SK-N-MC (cell line): Measurements from ENCODE around the gene RTBDN.

ENCODE experiments used
- EZH2 ChIP-seq: fragments of 200-600 bp; sonication (generic); IDR thresholded peaks from one replicate; pipeline ENCODE4 v1.6.1; 2017; ENCODE audit warnings: antibody characterized with exemption
- FOXP2 ChIP-seq: optimal IDR thresholded peaks from 2 replicates; pipeline ENCODE3; 2011; ENCODE audit warnings: mild to moderate bottlenecking, moderate library complexity; ENCODE audit not compliant: insufficient read depth; ENCODE audit errors: extremely low read length, control extremely low read depth
- POLR2AphosphoS5 ChIP-seq: IDR thresholded peaks from 2 replicates; pipeline ENCODE4 v1.6.1; 2012; ENCODE audit warnings: mild to moderate bottlenecking, low read depth, low read length, borderline replicate concordance

GRCh38 chr19:12784394-12784870 is 49.9 kb downstream of the RTBDN start:
- no peak for TF ChIP-seq POLR2AphosphoS5
- no peak for TF ChIP-seq EZH2
- no peak for TF ChIP-seq FOXP2
